HG03175 (cell line): ENCODE measurements around the gene SMAD6.

Source experiments
- ATAC-seq: cut with Tn5 transposase; IDR thresholded peaks from one replicate; pipeline ENCODE4 v1.9.1; 2021; ENCODE audit warnings: mild to moderate bottlenecking, moderate library complexity; ENCODE audit not compliant: unreplicated experiment

The SMAD6 gene

GRCh38 chr15:66739287-66739686 is 37.3 kb downstream of the SMAD6 start:
- no peak for ATAC-seq

- ATAC-seq = no peak
Measured at GRCh38 chr15:66740802-66741201, 38.8 kb downstream of the SMAD6 start.

- no peak for ATAC-seq
Measured at GRCh38 chr15:66741646-66742045, 39.6 kb downstream of the SMAD6 start.

GRCh38 chr15:66742286-66742685 is 40.2 kb downstream of the SMAD6 start:
- no peak for ATAC-seq

- ATAC-seq = no peak
Measured at GRCh38 chr15:66743204-66743603, 41.2 kb downstream of the SMAD6 start.

GRCh38 chr15:66743703-66744536 is 41.9 kb downstream of the SMAD6 start:
- ATAC-seq = no peak

- no peak for ATAC-seq
Measured at GRCh38 chr15:66744610-66745279, 42.7 kb downstream of the SMAD6 start.

- no peak for ATAC-seq
Measured at GRCh38 chr15:66745530-66746230, 43.6 kb downstream of the SMAD6 start.

GRCh38 chr15:66746231-66746605 is 44.2 kb downstream of the SMAD6 start:
- ATAC-seq = no peak

GRCh38 chr15:66747223-66747622 is 45.2 kb downstream of the SMAD6 start:
- ATAC-seq = no peak

GRCh38 chr15:66747886-66748707 is 46.1 kb downstream of the SMAD6 start:
- no peak for ATAC-seq

GRCh38 chr15:66748708-66749035 is 46.6 kb downstream of the SMAD6 start:
- no peak for ATAC-seq

GRCh38 chr15:66749841-66750575 is 48.0 kb downstream of the SMAD6 start:
- no peak for ATAC-seq

GRCh38 chr15:66750609-66751008 is 48.6 kb downstream of the SMAD6 start:
- ATAC-seq = no peak

- no peak for ATAC-seq
Measured at GRCh38 chr15:66751579-66751978, 49.5 kb downstream of the SMAD6 start.

- ATAC-seq = no peak
Measured at GRCh38 chr15:66752078-66752477, 50.0 kb downstream of the SMAD6 start.

- ATAC-seq = no peak
Measured at GRCh38 chr15:66753687-66754377, 51.8 kb downstream of the SMAD6 start.

GRCh38 chr15:66754789-66755188 is 52.8 kb downstream of the SMAD6 start:
- ATAC-seq = no peak

GRCh38 chr15:66755298-66756068 is 53.4 kb downstream of the SMAD6 start:
- no peak for ATAC-seq
